Transverse colon (tissue), 4 donors: ENCODE results near the gene POTEC.
"Not testable (repeated sequence)": the region's sequence is repeated elsewhere in the genome, so short reads cannot be mapped to it uniquely, and the experiment has no call there.

Source experiments
- CTCF ChIP-seq, 5 experiments: fragments of 200-600 bp in 3 of 5; fragments of 450-650 bp in 2 of 5; sonication (generic) in 3 of 5; IDR thresholded peaks; 1 replicate in 2 of 5; 2 replicates in 3 of 5; pipeline ENCODE4 v1.5.1; 2016 to 2017; ENCODE audit warnings: antibody characterized with exemption in 5 of 5, inconsistent platforms in 3 of 5, mild to moderate bottlenecking in 2 of 5, moderate library complexity in 1 of 5
- POLR2AphosphoS5 ChIP-seq, 3 donors: sonication (generic); formaldehyde crosslinking; IDR thresholded peaks; one replicate each; pipeline ENCODE4 v1.6.1; 2016; ENCODE audit warnings: antibody characterized with exemption in 3 of 3

GRCh38 chr18:14465989-14466388, 77.4 kb downstream of the POTEC start:
- not testable (repeated sequence) for TF ChIP-seq CTCF, POLR2AphosphoS5 (IDR thresholded peaks at IDR 0.05)
